A549 (cell line): ENCODE data around the gene TMEM182.

Experiments used
- CEBPB ChIP-seq, 2 experiments: fragments of >200 bp in 1 of 2; sonication (Bioruptor Twin) in 1 of 2; formaldehyde crosslinking in 1 of 2; IDR thresholded peaks; 2 replicates each; pipeline ENCODE4 v1.6.1; 2012 to 2016
- JUNB ChIP-seq: fragments of >200 bp; sonication (Bioruptor Twin); formaldehyde crosslinking; IDR thresholded peaks from 2 replicates; pipeline ENCODE4 v1.6.1; 2016

- TF ChIP-seq CEBPB (IDR thresholded peaks at IDR 0.05), result no peak
- no peak for TF ChIP-seq JUNB
Measured at GRCh38 chr2:102771114-102771513, 9.3 kb downstream of the TMEM182 start.
